ENCODE results near the gene LDB2. TPM values are rescaled to one million over a fixed set of nuclear protein-coding genes. Genes with fewer than 3 reads are reported as not detected.

The LDB2 gene
- total and polyA plus RNA-seq, 2 of the 8 experiments (the other 6 are each of a cell fraction or from before 2014, with no cell fraction given), result 57.0 to 140 TPM

GRCh38 chr4:16646459-16646858, 252.0 kb downstream of the LDB2 start (continued):
- TF ChIP-seq TAF7 (optimal IDR thresholded peaks at IDR 0.05; ENCODE audit: borderline replicate concordance, low read depth, low read length), result no peak
- no peak for TF ChIP-seq SIN3A (conservative IDR thresholded peaks at IDR 0.05 in 1 of 2, IDR thresholded peaks at IDR 0.05 in 1 of 2; ENCODE audit: low read depth in 1 of 2, low read length in 2 of 2)
- TF ChIP-seq RBBP5 (IDR thresholded peaks at IDR 0.05; ENCODE audit: borderline replicate concordance, low read depth, low read length), result no peak

Data from H1 (cell line).